H1 (cell line): Measurements from ENCODE around the gene SPG11. TPM values are rescaled to one million over a fixed set of nuclear protein-coding genes. Genes with fewer than 3 reads are reported as not detected.

Source experiments
- CTCF ChIA-PET: fragments of 300-600 bp; sonication (Branson Sonifier 250); formaldehyde crosslinking; loops from one replicate; lab custom pipeline; 2021; ENCODE audit not compliant: partially characterized antibody; lab: Charles Lee
- POLR2A ChIA-PET: fragments of 300-600 bp; sonication (Branson Sonifier 250); formaldehyde crosslinking; loops from one replicate; lab custom pipeline; 2021; ENCODE audit warnings: inconsistent platforms; ENCODE audit not compliant: partially characterized antibody; lab: Charles Lee
- DNase-seq, 2 experiments: peaks; one replicate each; pipeline versions ENCODE4 v3.0.0 to v3.0.0-alpha.2; 2010 to 2022; ENCODE audit warnings: low spot score in 2 of 2, low read depth in 1 of 2, mixed read lengths in 1 of 2
- FAIRE-seq: peaks from 2 replicates; lab custom pipeline; 2011; peaks lifted over from hg19 to GRCh38; lab: Jason Lieb, UNC
- H2AFZ ChIP-seq: 2 replicates; pipeline ENCODE4 v1.8.1; 2012; ENCODE audit warnings: low read length, inconsistent platforms
- H2AK5ac ChIP-seq: 2 replicates; pipeline ENCODE4 v1.6.1; 2013; ENCODE audit warnings: low read depth, low read length
- H2BK120ac ChIP-seq: replicated peaks from 2 replicates; pipeline ENCODE3; 2013; ENCODE audit warnings: low read depth, low read length, inconsistent platforms
- H2BK12ac ChIP-seq: 2 replicates; pipeline ENCODE4 v1.6.1; 2013; ENCODE audit warnings: low read depth, low read length
- H2BK15ac ChIP-seq: 2 replicates; pipeline ENCODE4 v1.6.1; 2013; ENCODE audit warnings: low read length
- H2BK20ac ChIP-seq: 2 replicates; pipeline ENCODE4 v1.6.1; 2013; ENCODE audit warnings: low read length
- H2BK5ac ChIP-seq: 2 replicates; pipeline ENCODE4 v1.6.1; 2013; ENCODE audit warnings: low read depth, low read length
- H3K14ac ChIP-seq: 2 replicates; pipeline ENCODE4 v1.6.1; 2013; ENCODE audit warnings: inconsistent platforms; ENCODE audit not compliant: insufficient read length
- H3K18ac ChIP-seq: 2 replicates; pipeline ENCODE4 v1.6.1; 2013; ENCODE audit warnings: low read length; ENCODE audit errors: extremely low read depth
- H3K23ac ChIP-seq: 2 replicates; pipeline ENCODE4 v1.6.1; 2013; ENCODE audit warnings: inconsistent platforms; ENCODE audit not compliant: insufficient read length
- H3K23me2 ChIP-seq: 2 replicates; pipeline ENCODE4 v1.6.1; 2013; ENCODE audit warnings: low read depth, low read length
- H3K27ac ChIP-seq: 2 replicates; pipeline ENCODE4 v1.6.1; 2011; ENCODE audit warnings: low read depth, low read length, inconsistent platforms
- H3K27me3 ChIP-seq, 4 experiments: replicated peaks in 1 of 4; 1 replicate in 1 of 4; 2 replicates in 3 of 4; pipeline versions ENCODE4 v1.6.1 to v1.8.1; 2011 to 2013; ENCODE audit warnings: low read length in 3 of 4, mild to moderate bottlenecking in 3 of 4, inconsistent platforms in 2 of 4, mixed read lengths in 2 of 4, moderate library complexity in 1 of 4; ENCODE audit not compliant: control insufficient read depth in 3 of 4, insufficient read depth in 3 of 4; ENCODE audit errors: extremely low read depth in 1 of 4
- H3K36me3 ChIP-seq, 4 experiments: 2 replicates each; pipeline versions ENCODE4 v1.6.1 to v1.8.1; 2011 to 2013; ENCODE audit warnings: mild to moderate bottlenecking in 4 of 4, low read length in 3 of 4, moderate library complexity in 2 of 4, control low read depth in 1 of 4, inconsistent platforms in 1 of 4; ENCODE audit not compliant: insufficient read depth in 4 of 4, control insufficient read depth in 2 of 4
- H3K4ac ChIP-seq: replicated peaks from 2 replicates; pipeline ENCODE3; 2013; ENCODE audit warnings: low read length, low read depth, mixed read lengths, inconsistent platforms; ENCODE audit not compliant: insufficient read length
- H3K4me1 ChIP-seq, 4 experiments: replicated peaks in 1 of 4; 1 replicate in 1 of 4; 2 replicates in 3 of 4; pipeline versions ENCODE4 v1.6.1 to v1.8.1; 2011 to 2013; ENCODE audit warnings: low read length in 3 of 4, inconsistent platforms in 2 of 4, mixed read lengths in 1 of 4; ENCODE audit not compliant: insufficient read depth in 4 of 4, control insufficient read depth in 3 of 4
- H3K4me2 ChIP-seq, 2 experiments: 2 replicates each; pipeline versions ENCODE4 v1.6.1 to v1.8.1; 2011 to 2013; ENCODE audit warnings: low read depth in 2 of 2, low read length in 2 of 2, control low read depth in 1 of 2, inconsistent platforms in 1 of 2, mild to moderate bottlenecking in 1 of 2; ENCODE audit not compliant: insufficient read depth in 1 of 2
- H3K4me3 ChIP-seq, 4 experiments: fragments of 200-600, 300-600 bp in 1 of 4; sonication (generic), shearing (Covaris generic), sonication (Bioruptor Twin) in 1 of 4; 2 replicates each; pipeline versions ENCODE4 v1.5.1 to v1.8.1; 2011 to 2016; ENCODE audit warnings: low read length in 4 of 4, low read depth in 3 of 4, control low read depth in 2 of 4, inconsistent platforms in 2 of 4, mild to moderate bottlenecking in 2 of 4, mixed read lengths in 1 of 4, moderate library complexity in 1 of 4; ENCODE audit not compliant: insufficient read depth in 2 of 4; ENCODE audit errors: extremely low read depth in 1 of 4
- H3K56ac ChIP-seq: replicated peaks from 2 replicates; pipeline ENCODE3; 2013; ENCODE audit warnings: low read depth, mild to moderate bottlenecking, mixed read lengths, low read length, inconsistent platforms; ENCODE audit not compliant: insufficient read length
- H3K79me1 ChIP-seq: 2 replicates; pipeline ENCODE4 v1.6.1; 2013; ENCODE audit warnings: low read depth, low read length, control low read depth
- H3K79me2 ChIP-seq, 2 experiments: 2 replicates each; pipeline versions ENCODE4 v1.6.1 to v1.8.1; 2012 to 2013; ENCODE audit warnings: low read length in 2 of 2, mild to moderate bottlenecking in 2 of 2, inconsistent platforms in 1 of 2; ENCODE audit not compliant: insufficient read depth in 2 of 2, control insufficient read depth in 1 of 2
- H3K9ac ChIP-seq, 4 experiments: replicated peaks in 1 of 4; 1 replicate in 1 of 4; 2 replicates in 3 of 4; pipeline versions ENCODE4 v1.6.1 to v1.8.1; 2011 to 2013; ENCODE audit warnings: low read depth in 3 of 4, low read length in 3 of 4, control low read depth in 2 of 4, mild to moderate bottlenecking in 2 of 4, moderate library complexity in 2 of 4, inconsistent platforms in 1 of 4; ENCODE audit errors: extremely low read depth in 1 of 4
- H3K9me3 ChIP-seq, 2 experiments: 2 replicates each; pipeline versions ENCODE4 v1.6.1 to v1.8.1; 2012 to 2013; ENCODE audit warnings: mild to moderate bottlenecking in 2 of 2, moderate library complexity in 2 of 2, control low read depth in 1 of 2, inconsistent platforms in 1 of 2, low read depth in 1 of 2, low read length in 1 of 2, mixed read lengths in 1 of 2; ENCODE audit not compliant: insufficient read depth in 2 of 2
- H4K20me1 ChIP-seq, 2 experiments: replicated peaks in 1 of 2; 2 replicates each; pipeline versions ENCODE3 to v1.8.1; 2011 to 2013; ENCODE audit warnings: inconsistent platforms in 2 of 2, low read length in 2 of 2, mild to moderate bottlenecking in 1 of 2; ENCODE audit not compliant: insufficient read depth in 2 of 2, control insufficient read depth in 1 of 2
- H4K5ac ChIP-seq: 2 replicates; pipeline ENCODE4 v1.6.1; 2013; ENCODE audit warnings: low read length, low read depth, mixed read lengths, inconsistent platforms; ENCODE audit not compliant: insufficient read length
- H4K8ac ChIP-seq: 2 replicates; pipeline ENCODE4 v1.8.0; 2013; ENCODE audit warnings: mild to moderate bottlenecking, moderate library complexity, low read length, inconsistent platforms; ENCODE audit not compliant: insufficient read depth; ENCODE audit errors: extremely low read depth
- H4K91ac ChIP-seq: replicated peaks from 2 replicates; pipeline ENCODE3; 2013; ENCODE audit warnings: low read length, mixed read lengths, inconsistent platforms; ENCODE audit not compliant: insufficient read length
- CBX5 ChIP-seq: fragments of 300-800, 300-1000 bp; sonication (generic); IDR thresholded peaks from 2 replicates; pipeline ENCODE4 v1.7.1; 2016; ENCODE audit warnings: antibody characterized with exemption, low read length, low read depth
- CREB1 ChIP-seq: IDR thresholded peaks from 2 replicates; pipeline ENCODE4 v1.6.1; 2012; ENCODE audit warnings: inconsistent platforms
- CTCF ChIP-seq, 3 experiments: IDR thresholded peaks; 1 replicate in 2 of 3; 2 replicates in 1 of 3; pipeline versions ENCODE4 v1.5.1 to v1.6.1; 2011; ENCODE audit warnings: low read length in 3 of 3, mild to moderate bottlenecking in 3 of 3, inconsistent platforms in 2 of 3, low read depth in 1 of 3, moderate library complexity in 1 of 3; ENCODE audit not compliant: insufficient read depth in 1 of 3; ENCODE audit errors: control extremely low read depth in 1 of 3
- EP300 ChIP-seq, 2 experiments: IDR thresholded peaks; 1 replicate in 1 of 2; 2 replicates in 1 of 2; pipeline ENCODE4 v1.6.1; 2011 to 2012; ENCODE audit warnings: low read depth in 2 of 2, low read length in 2 of 2, mild to moderate bottlenecking in 2 of 2, borderline replicate concordance in 1 of 2, inconsistent platforms in 1 of 2, moderate library complexity in 1 of 2
- HDAC2 ChIP-seq, 2 experiments: fragments of 300-600 bp in 1 of 2; sonication (generic) in 1 of 2; IDR thresholded peaks; 2 replicates each; pipeline ENCODE4 v1.6.1; 2011 to 2012; ENCODE audit warnings: low read depth in 2 of 2, low read length in 2 of 2, mild to moderate bottlenecking in 2 of 2, moderate library complexity in 2 of 2, borderline replicate concordance in 1 of 2, inconsistent platforms in 1 of 2
- NRF1 ChIP-seq: IDR thresholded peaks from 2 replicates; pipeline ENCODE4 v1.6.1; 2011; ENCODE audit warnings: mild to moderate bottlenecking, low read depth, low read length, improper control_type of control experiment
- PHF8 ChIP-seq: fragments of 200-600 bp; sonication (generic); conservative IDR thresholded peaks from 2 replicates; pipeline ENCODE4 v1.7.1; 2012; ENCODE audit warnings: low read depth, mild to moderate bottlenecking, inconsistent platforms, low read length, moderate library complexity
- POLR2AphosphoS5 ChIP-seq: IDR thresholded peaks from 2 replicates; pipeline ENCODE4 v1.6.1; 2011; ENCODE audit warnings: low read depth, low read length
- POU5F1 ChIP-seq: IDR thresholded peaks from 2 replicates; pipeline ENCODE4 v1.6.1; 2011; ENCODE audit warnings: low read depth, mild to moderate bottlenecking, low read length, moderate library complexity
- SRF ChIP-seq: IDR thresholded peaks from 2 replicates; pipeline ENCODE4 v1.6.1; 2011; ENCODE audit warnings: mild to moderate bottlenecking, low read depth, low read length, moderate library complexity
- WGBS, 2 experiments: shearing (Covaris generic) in 1 of 2; methylation state at CpG; one replicate each; pipeline versions ENCODE4 v1.1.6 to v1.1.7; 2013 to 2015; ENCODE audit warnings: low lambda C conversion rate in 2 of 2, mixed read lengths in 2 of 2, inconsistent platforms in 1 of 2, low coverage in 1 of 2, missing lambda C conversion rate in 1 of 2; ENCODE audit not compliant: insufficient replicate concordance in 2 of 2, insufficient coverage in 1 of 2, insufficient read length in 1 of 2; ENCODE audit errors: extremely low coverage in 1 of 2, missing lambda C conversion rate in 1 of 2; 5-methylcytosine and 5-hydroxymethylcytosine counted together
- polyA plus RNA-seq, 7 experiments: library from polyadenylated mRNA; depleted of rRNA in 3 of 7; stranded (reverse) in 5 of 7; unstranded in 2 of 7; fragments of >200 nt in 5 of 7; fragments of 200-250 nt in 2 of 7; gene quantifications; 1 replicate in 5 of 7; 2 replicates in 1 of 7; 4 replicates in 1 of 7; pipeline versions ENCODE4 v1.2.1 to v1.2.3, GENCODE V29; 2011 to 2013; ENCODE audit warnings: missing spikeins in 2 of 7, mixed read lengths in 2 of 7
- total RNA-seq: library from RNA; stranded (reverse); fragmentation: NEBNext Ultra II Directional; extraction: Animal tissue kit (Norgen Biotek cat#: 25700); gene quantifications from 2 replicates; pipeline ENCODE4 v1.2.1, GENCODE V29; 2021
- TF ChIP-seq, protein P1 (sequence below): IDR thresholded peaks from 2 replicates; pipeline ENCODE4 v1.6.1; 2012; ENCODE audit warnings: inconsistent platforms

SPG11 gene
- total and polyA plus RNA-seq, 2 of the 8 experiments (the other 6 are each of a cell fraction or from before 2014, with no cell fraction given) = 37.1 to 38.6 TPM

- H3K56ac ChIP-seq = no peak overlapping the region
- H3K4me1 ChIP-seq = no peaks in the 10 kb centered on the region
- no peak overlapping the region for H2BK20ac ChIP-seq
- peaks cover 0 to 31% (median 14%) of the 10 kb centered on the region in 4 experiments; a peak in 6 of 8 replicates for H3K36me3 ChIP-seq
- H3K27ac ChIP-seq = no peak overlapping the region
- H3K23me2 ChIP-seq = no peaks in the 10 kb centered on the region
- no peaks in the 10 kb centered on the region for H3K79me1 ChIP-seq
- H2AK5ac ChIP-seq = no peak overlapping the region
- no peak overlapping the region for H3K18ac ChIP-seq
- no peaks in the 10 kb centered on the region for H3K79me2 ChIP-seq
- H2BK12ac ChIP-seq = no peak overlapping the region
- H3K4me3 ChIP-seq = no peak overlapping the region
- WGBS, 2 experiments = 95% methylated on average over 2 of the region's 2 CpGs; no CpG with 5 or more reads in 1 of the 2 experiments
- no peak overlapping the region for H4K5ac ChIP-seq
- H4K8ac ChIP-seq = no peak overlapping the region
- H4K20me1 ChIP-seq = no peaks in the 10 kb centered on the region
- no peaks in the 10 kb centered on the region for H3K27me3 ChIP-seq
- CTCF ChIA-PET = interaction anchor here (0.6 to 2.0 kb wide), 3 partner anchors 39 to 496 kb away, joined by 3 to 6 read pairs (median 3); no protein-coding TSS in a partner anchor
- no peak overlapping the region for H2BK120ac ChIP-seq
- H3K4ac ChIP-seq = no peak overlapping the region
- no peak overlapping the region for H3K4me2 ChIP-seq
- POLR2A ChIA-PET = interaction anchor here (0.7 to 1.0 kb wide), 2 partner anchors 10 to 12 kb away, joined by 3 read pairs; no protein-coding TSS in a partner anchor
- FAIRE-seq (no peak), DNase-seq (no peak)
- H2BK5ac ChIP-seq = no peak overlapping the region
- no peak overlapping the region for H4K91ac ChIP-seq
- no peak overlapping the region for H2BK15ac ChIP-seq
- H3K9me3 ChIP-seq = no peaks in the 10 kb centered on the region
- TF ChIP-seq CBX5 (no peak), CTCF (IDR thresholded peaks at IDR 0.05; ENCODE audit: control extremely low read depth in 1 of 3, insufficient read depth in 1 of 3, low read depth in 1 of 3, low read length in 3 of 3) (no peak), POLR2AphosphoS5 (no peak), HDAC2 (IDR thresholded peaks at IDR 0.05; ENCODE audit: borderline replicate concordance in 1 of 2, low read depth in 2 of 2, low read length in 2 of 2) (no peak), POU5F1 (no peak), SRF (no peak), PHF8 (no peak), CREB1 (no peak), NRF1 (no peak), EP300 (IDR thresholded peaks at IDR 0.05; ENCODE audit: borderline replicate concordance in 1 of 2, low read depth in 2 of 2, low read length in 2 of 2) (no peak)
- TF ChIP-seq, protein P1, sequence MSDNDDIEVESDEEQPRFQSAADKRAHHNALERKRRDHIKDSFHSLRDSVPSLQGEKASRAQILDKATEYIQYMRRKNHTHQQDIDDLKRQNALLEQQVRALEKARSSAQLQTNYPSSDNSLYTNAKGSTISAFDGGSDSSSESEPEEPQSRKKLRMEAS = no peak
- TF ChIP-seq, all 59 proteins: peak for 0
- Histone ChIP-seq H3K9ac (no peak overlapping the region), H3K14ac (no peak overlapping the region), H2AFZ (no peak overlapping the region), H3K23ac (no peak overlapping the region)
These were observed 46.5 kb downstream of the SPG11 start for GRCh38 chr15:44616974-44617373.
